Ureter (tissue), 1 donor: ENCODE measurements around the gene EEF1A2. TPM values are rescaled to one million over a fixed set of nuclear protein-coding genes. Genes with fewer than 3 reads are reported as not detected.

Experiments used
- DNase-seq: peaks from one replicate; pipeline ENCODE4 v3.0.0-alpha.2; 2020; ENCODE audit warnings: low spot score
- total RNA-seq: library from RNA; stranded (reverse); gene quantifications from one replicate; pipeline ENCODE4 v1.2.4, GENCODE V29; 2023
- donor health status: DM: yes; HTN: yes; CAD: no.

The EEF1A2 gene
- total RNA-seq, 1 donor from 2014 or later, result 20.2 TPM

DNA sequence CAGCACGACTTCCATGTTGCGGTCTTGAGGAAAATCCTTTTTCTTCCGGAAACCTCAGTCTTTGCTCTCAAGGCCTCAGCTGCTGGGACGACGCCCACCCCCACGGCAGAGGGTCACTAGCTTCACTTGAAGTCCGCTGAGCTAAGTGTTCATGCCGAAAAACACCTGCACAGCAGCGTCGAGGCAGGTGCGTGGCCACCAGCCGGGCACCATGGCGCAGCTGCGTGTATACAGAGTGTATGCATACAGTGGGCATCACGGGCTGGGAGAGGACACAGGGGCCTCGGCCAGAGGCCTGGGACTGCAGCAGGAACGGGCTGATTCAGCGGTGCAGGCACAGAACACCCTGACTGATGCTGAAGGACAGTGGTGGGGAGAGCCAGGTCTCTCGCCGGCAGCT, 46.5 kb downstream of the EEF1A2 start:
- DNase-seq, result no peak

GRCh38 chr20:63451821-63452220, 47.1 kb downstream of the EEF1A2 start:
- no peak for DNase-seq

GRCh38 chr20:63449796-63450730, 48.8 kb downstream of the EEF1A2 start:
- no peak for DNase-seq

DNA sequence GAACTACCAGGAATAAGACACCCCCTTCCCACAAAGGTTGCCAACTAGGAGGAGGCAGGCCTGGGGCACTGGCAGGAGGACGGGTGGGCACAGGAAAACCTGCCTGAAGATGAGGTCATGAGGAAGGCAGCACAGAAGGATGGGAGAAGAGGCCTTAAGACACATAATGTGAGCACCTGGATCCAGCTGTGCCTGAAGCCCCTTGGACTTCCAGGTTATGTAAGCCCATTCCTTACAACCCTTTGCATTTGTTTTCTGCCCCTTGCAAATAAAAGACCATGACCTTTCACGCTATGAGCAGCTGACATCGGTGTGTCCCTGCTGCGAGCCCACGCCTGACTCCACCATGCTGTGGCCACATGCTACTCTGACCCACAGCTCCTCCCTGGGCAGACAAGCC, 49.9 kb downstream of the EEF1A2 start:
- no peak for DNase-seq

DNA sequence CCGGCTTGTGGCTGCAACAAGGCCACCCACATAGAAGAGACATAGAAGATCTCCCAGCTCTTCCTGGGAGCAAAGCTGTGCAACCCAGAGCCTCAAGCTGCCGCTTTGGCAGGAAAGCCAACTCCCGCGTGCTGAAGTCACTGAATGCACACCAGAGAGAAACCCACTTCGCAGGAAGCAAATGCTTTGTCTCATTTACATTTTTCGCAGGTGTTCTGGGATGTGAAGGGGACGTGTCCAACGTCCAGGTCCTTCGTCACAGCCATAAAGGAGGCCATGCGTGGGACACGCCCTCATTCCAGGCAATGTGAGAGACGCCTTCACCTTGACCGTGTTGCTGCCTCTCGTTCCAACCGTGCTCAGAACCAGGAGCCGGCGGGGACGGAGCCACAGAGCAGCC, 50.9 kb downstream of the EEF1A2 start:
- DNase-seq, result no peak

DNA sequence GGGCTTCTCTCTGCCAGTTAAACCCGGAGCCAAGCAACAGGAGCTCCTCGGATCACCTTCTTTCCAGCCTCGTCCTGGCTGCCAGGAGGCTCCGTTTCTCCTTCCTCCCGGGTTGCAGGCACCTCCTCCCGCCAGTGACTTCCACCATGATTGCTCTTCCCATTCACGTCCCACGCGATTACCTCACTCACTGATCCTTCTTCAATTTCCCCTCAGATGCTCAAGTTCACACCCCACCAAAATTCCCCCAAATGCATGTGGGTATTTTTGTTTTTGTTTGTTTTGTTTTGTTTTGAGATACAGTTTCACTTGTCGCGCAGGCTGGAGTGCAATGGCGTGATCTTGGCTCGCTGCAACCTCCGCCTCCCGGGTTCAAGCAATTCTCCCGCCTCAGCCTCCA, 51.6 kb downstream of the EEF1A2 start:
- no peak for DNase-seq

- no peak for DNase-seq
Observed at GRCh38 chr20:63446216-63447024, 52.5 kb downstream of the EEF1A2 start.

GRCh38 chr20:63445075-63445734, 53.7 kb downstream of the EEF1A2 start:
- no peak for DNase-seq

DNA sequence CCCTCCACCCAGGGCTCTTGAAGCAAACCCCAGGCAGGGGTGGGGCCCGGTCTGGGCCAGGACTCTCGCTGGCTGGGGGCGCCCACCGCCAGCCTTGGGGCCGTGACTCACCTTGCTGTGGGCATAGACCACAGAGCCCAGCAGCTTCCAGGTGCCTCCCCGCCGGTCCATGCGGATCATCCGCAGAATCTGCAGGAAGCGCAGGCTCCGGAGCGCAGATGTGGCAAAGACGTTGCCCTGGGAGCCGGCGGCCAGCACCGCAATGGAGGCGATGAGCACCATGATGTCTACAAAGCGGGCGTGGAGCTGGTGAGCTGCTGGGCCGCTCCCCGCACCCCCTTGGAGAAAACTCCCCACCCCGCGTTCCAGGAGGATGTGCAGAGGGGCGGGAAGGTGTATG, 54.3 kb downstream of the EEF1A2 start:
- no peak for DNase-seq

- DNase-seq, result no peak
Observed at GRCh38 chr20:63443606-63444395, 55.1 kb downstream of the EEF1A2 start.

DNA sequence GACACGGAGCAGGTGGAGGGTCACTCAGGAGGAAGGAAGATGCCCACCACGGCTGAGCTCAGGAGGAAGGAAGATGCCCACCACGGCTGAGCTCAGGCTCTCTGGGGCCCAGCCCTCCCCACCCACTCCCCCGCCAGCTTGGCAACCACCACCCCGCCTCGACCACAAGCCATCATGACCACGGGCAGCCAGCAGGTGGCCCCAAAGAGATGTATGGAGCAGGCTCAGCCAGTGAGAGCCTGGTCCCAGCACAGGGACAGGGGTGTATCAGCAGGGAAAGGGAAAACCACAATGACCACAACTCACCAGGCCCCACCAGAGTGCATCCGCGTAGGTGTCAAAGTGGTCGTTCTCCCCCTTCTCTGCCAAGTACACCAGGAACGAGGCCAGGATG, 56.8 kb downstream of the EEF1A2 start:
- DNase-seq, result no peak

- no peak for DNase-seq
Observed at GRCh38 chr20:63441136-63442099, 57.5 kb downstream of the EEF1A2 start.

GRCh38 chr20:63440366-63440955, 58.4 kb downstream of the EEF1A2 start:
- no peak for DNase-seq

GRCh38 chr20:63439866-63440265, 59.0 kb downstream of the EEF1A2 start:
- DNase-seq, result no peak

- DNase-seq, result no peak
Observed at GRCh38 chr20:63438121-63438520, 60.8 kb downstream of the EEF1A2 start.

Other genes with a start within 250 kb of the EEF1A2 start
- not detected for gene NKAIN4, start 244.6 kb downstream of the EEF1A2 start, total RNA-seq
- gene ARFGAP1, start 226.3 kb downstream of the EEF1A2 start, total RNA-seq, result 94.8 TPM
- not detected for gene COL20A1, start 205.9 kb downstream of the EEF1A2 start, total RNA-seq
- not detected for gene CHRNA4, start 137.7 kb downstream of the EEF1A2 start, total RNA-seq
- gene KCNQ2, start 26.4 kb downstream of the EEF1A2 start, total RNA-seq, result not detected
- gene PPDPF, start 21.7 kb upstream of the EEF1A2 start, total RNA-seq, result 507 TPM
- 55.1 TPM for gene PTK6, start 38.3 kb upstream of the EEF1A2 start, total RNA-seq
- gene SRMS, start 48.7 kb upstream of the EEF1A2 start, total RNA-seq, result 0.26 TPM
- gene FNDC11, start 55.1 kb upstream of the EEF1A2 start, total RNA-seq, result 1.6 TPM
- gene HELZ2, start 75.2 kb upstream of the EEF1A2 start, total RNA-seq, result 35.6 TPM
- gene GMEB2, start 128.0 kb upstream of the EEF1A2 start, total RNA-seq, result 13.3 TPM
- 16.5 TPM for gene STMN3, start 154.3 kb upstream of the EEF1A2 start, total RNA-seq
- gene RTEL1, start 159.2 kb upstream of the EEF1A2 start, total RNA-seq, result 45.9 TPM
- gene TNFRSF6B, start 197.6 kb upstream of the EEF1A2 start, total RNA-seq, result 19.8 TPM
- 69.8 TPM for gene ARFRP1, start 208.9 kb upstream of the EEF1A2 start, total RNA-seq
- gene ZGPAT, start 209.0 kb upstream of the EEF1A2 start, total RNA-seq, result 29.4 TPM
- 7.3 TPM for gene LIME1, start 237.6 kb upstream of the EEF1A2 start, total RNA-seq
- 93.6 TPM for gene SLC2A4RG, start 240.7 kb upstream of the EEF1A2 start, total RNA-seq